AG04449 (cell line): ENCODE data around the gene ANO1.

ENCODE experiments used
- CTCF ChIA-PET: fragments of 350-600 bp; formaldehyde crosslinking; extraction: SDS; loops from one replicate; lab custom pipeline; 2021; ENCODE audit warnings: antibody characterized with exemption; lab: Yijun Ruan, JAX
- POLR2A ChIA-PET: fragments of 400-600, 350-600 bp; formaldehyde crosslinking; extraction: SDS; loops from one replicate; lab custom pipeline; 2020; ENCODE audit warnings: antibody characterized with exemption, inconsistent platforms; lab: Yijun Ruan, JAX
- DNase-seq: peaks from one replicate; pipeline ENCODE4 v3.0.0-alpha.2; 2010; ENCODE audit warnings: low read depth, low spot score
- H3K4me3 ChIP-seq: 2 replicates; pipeline ENCODE4 v1.5.1; 2011; ENCODE audit warnings: low read depth, mild to moderate bottlenecking, control low read depth, low read length
- TF ChIP-seq, protein P1 (sequence below): IDR thresholded peaks from one replicate; pipeline ENCODE4 v1.5.1; 2011; ENCODE audit warnings: mild to moderate bottlenecking, moderate library complexity, low read length, control low read depth, inconsistent platforms; ENCODE audit not compliant: insufficient read depth; ENCODE audit errors: missing control alignments

Gene ANO1

DNA sequence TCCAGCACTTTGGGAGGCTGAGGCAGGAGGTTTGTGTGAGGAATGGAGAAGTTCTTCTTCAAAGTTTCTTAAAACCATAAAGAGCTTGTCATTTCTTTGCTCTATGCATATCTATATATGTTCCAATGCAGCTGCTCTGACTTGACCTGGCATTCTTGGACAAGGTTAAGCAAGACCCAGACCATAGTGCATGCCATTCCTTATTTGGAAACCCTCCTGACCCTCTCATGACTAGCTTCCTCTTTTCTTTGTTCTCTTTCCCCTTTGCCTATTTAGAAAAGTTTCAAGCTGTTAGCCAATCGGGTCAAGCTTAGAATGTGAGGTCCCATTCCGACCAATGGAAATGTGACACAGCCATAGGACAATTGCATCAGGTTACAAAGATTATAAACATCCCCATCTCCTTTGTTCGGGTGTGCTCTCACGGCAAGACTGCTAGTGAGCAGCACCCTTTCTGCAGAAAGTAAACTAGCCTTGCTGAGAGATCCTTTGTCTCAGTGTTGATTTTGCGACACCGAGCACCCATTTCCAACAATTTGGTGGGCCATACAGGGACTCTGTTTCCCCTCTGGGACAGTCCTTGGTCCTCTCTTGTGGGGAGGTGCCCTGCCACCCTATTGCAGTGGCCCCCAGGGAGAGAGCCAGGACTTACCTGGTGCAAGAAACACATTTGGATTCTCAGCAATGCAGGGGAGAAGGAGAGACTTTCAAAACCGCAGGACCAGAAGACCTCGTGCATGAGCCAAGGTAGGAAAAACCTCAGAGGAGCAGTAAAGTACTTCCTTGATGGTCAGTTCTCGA, 39.9 kb upstream of the ANO1 start:
- POLR2A ChIA-PET = no interaction called here
- CTCF ChIA-PET = interaction anchor here (1.5 kb wide), 1 partner anchor 8 kb away, joined by 3 read pairs; no protein-coding TSS in a partner anchor
- DNase-seq = no peak
- no peak overlapping the region for H3K4me3 ChIP-seq
- TF ChIP-seq, protein P1, sequence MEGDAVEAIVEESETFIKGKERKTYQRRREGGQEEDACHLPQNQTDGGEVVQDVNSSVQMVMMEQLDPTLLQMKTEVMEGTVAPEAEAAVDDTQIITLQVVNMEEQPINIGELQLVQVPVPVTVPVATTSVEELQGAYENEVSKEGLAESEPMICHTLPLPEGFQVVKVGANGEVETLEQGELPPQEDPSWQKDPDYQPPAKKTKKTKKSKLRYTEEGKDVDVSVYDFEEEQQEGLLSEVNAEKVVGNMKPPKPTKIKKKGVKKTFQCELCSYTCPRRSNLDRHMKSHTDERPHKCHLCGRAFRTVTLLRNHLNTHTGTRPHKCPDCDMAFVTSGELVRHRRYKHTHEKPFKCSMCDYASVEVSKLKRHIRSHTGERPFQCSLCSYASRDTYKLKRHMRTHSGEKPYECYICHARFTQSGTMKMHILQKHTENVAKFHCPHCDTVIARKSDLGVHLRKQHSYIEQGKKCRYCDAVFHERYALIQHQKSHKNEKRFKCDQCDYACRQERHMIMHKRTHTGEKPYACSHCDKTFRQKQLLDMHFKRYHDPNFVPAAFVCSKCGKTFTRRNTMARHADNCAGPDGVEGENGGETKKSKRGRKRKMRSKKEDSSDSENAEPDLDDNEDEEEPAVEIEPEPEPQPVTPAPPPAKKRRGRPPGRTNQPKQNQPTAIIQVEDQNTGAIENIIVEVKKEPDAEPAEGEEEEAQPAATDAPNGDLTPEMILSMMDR = no peak

DNA sequence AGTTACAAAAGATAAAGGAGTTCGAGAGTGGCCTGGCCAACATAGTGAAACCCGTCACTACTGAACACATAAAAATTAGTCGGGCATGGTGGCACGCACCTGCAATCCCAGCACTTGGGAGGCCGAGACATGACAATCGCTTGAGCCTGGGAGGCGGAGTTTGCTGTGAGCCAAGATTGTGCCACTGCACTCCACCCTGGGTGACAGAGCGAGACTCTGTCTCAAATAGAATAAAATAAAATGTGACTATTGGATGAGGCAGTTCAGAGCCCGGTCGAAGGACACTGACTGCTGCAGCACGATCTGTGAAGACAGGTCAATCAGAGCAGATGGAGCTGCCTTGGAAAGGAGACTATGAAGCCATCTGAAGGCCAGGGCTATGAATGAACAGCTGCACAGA, 37.7 kb upstream of the ANO1 start:
- POLR2A ChIA-PET = no interaction called here
- no peak overlapping the region for H3K4me3 ChIP-seq
- CTCF ChIA-PET = no interaction called here
- TF ChIP-seq, protein P1 = no peak
- no peak for DNase-seq

DNA sequence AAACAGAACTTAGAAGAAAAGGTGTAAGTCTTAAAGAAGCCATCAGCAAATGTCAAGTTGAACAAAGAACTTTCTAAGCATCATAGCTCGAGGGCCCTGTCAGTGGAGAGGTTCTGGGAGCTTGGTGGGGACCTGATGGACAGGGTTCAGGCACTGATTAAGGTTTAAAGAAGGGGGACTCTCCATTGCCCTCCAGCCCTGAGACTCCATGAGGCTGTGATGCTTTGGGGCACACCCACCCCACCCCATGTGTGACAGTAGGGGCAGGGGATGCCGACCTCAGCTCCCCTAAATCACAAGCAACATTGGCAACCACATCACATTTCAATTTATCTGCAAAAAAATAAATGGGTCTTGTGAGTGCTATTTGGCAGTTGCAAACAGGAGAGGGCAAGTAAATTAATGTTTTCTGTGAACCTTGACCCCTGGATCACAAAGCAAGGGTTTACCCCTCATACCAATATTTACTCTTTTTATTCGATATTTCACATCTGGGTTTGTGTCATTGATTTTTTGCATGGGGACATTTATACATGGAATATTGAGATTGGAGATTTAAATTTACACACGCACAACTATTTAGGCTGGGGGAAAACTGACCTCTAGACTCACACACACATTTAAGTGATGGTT, 37.1 kb upstream of the ANO1 start:
- POLR2A ChIA-PET = no interaction called here
- no peak overlapping the region for H3K4me3 ChIP-seq
- CTCF ChIA-PET = no interaction called here
- no peak for DNase-seq
- TF ChIP-seq, protein P1 = no peak

DNA sequence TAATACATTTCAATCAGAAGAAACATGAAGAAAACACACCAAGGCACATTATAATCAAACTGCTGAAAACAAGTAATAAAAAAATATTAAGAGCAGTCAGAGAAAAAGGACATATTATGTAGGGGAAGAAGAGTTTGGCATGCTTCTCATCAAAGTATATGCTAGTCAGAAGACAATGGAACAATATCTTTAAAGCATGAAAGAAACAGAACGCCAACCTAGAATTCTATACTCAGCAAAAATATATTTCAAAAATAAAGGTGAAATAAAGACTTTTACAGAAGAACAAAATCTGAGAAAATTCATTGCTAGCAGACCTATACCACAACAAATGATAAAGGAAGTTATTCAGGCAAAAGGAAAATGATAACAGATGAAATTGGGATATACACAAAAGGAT, 34.6 kb upstream of the ANO1 start:
- POLR2A ChIA-PET = no interaction called here
- no peak for DNase-seq
- CTCF ChIA-PET = no interaction called here
- H3K4me3 ChIP-seq = no peak overlapping the region
- TF ChIP-seq, protein P1 = no peak

DNA sequence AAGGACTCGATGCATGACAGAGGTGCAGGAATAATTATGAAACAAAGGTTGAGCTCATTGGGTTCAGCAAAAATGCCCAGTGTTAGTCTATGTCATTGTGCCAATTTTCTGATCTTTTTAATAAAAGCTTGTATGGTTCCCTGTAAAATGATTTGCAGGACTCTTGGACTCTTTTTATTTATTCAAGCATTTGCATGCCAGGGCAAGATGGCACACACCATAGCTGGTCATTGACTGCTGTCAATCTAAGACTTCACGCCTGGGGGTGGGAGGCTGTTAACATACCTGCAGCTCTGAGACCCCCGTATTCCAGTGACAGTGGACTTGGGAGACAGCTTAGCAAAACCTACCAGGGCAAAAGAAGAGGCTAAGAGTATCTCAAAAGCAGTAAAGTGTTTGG, 32.0 kb upstream of the ANO1 start:
- no peak for DNase-seq
- POLR2A ChIA-PET = no interaction called here
- CTCF ChIA-PET = interaction anchor here (1.5 kb wide), 1 partner anchor 8 kb away, joined by 3 read pairs; no protein-coding TSS in a partner anchor
- TF ChIP-seq, protein P1 = no peak
- no peak overlapping the region for H3K4me3 ChIP-seq

DNA sequence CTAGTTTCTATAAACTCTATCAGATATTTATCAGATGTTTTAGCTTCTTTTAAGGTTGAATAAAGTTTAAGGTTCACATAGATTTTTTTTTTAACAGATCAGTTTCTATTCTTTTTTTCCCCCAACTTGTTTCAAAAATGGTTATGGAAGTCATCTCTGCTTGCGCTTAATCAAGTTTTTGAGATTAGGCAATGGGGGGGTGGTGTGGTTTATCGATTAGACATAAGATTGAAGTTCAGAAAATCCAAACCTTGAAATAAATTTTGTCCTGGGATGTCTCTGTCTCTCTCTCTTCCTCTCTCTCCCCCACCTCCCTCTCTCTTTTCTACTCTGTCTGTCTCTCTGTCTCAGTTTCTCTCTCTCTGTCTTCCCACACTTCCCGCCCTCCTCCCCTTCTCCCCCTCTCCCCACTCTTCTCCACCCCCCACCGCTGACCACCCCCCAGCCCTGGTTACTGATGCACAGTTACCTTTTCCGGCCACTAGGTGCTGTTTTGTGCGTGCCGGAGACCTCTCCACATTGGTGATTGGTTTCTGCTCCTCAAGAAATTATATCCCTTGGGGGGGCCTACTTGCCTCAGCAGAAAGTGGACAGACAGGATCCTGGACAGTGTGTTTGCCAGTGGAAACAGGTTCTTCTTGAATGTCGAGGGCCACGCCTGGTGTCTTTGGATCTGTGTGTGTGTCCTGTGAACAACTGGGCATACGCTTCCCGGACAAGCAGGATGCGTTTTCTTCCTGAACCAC, 29.7 kb upstream of the ANO1 start:
- ChIA-PET POLR2A (no interaction called here), CTCF (no interaction called here)
- H3K4me3 ChIP-seq = no peak overlapping the region
- no peak for DNase-seq
- TF ChIP-seq, protein P1 = peak; percentile 33
